Measurements from ENCODE around the gene DNMT3A. TPM values are rescaled to one million over a fixed set of nuclear protein-coding genes. Genes with fewer than 3 reads are reported as not detected.

Gene DNMT3A
- total RNA-seq, 1 donor from 2014 or later = 49.9 TPM

- ChIA-PET POLR2A (interaction anchor here (1.1 to 5.8 kb wide), 8 partner anchors 11 to 53 kb away, joined by 3 to 20 read pairs (median 5); no protein-coding TSS in a partner anchor), CTCF (no interaction called here)
- Mint-ChIP-seq H3K36me3 (ENCODE audit: low read depth) (peaks cover 19% of the 10 kb centered on the region), H3K27me3 (no peaks in the 10 kb centered on the region), H3K4me1 (peaks cover 30% of the 10 kb centered on the region), H3K9me3 (no peaks in the 10 kb centered on the region), H3K27ac (no peak overlapping the region), H3K4me3 (peak overlapping the region; percentile 52)
- ATAC-seq (ENCODE audit: low read depth) = no peak
- TF ChIP-seq CTCF (IDR thresholded peaks at IDR 0.05) = no peak
- no peak for DNase-seq
- intact Hi-C loops (cut with micrococcal nuclease) = no loop called here
Observed at GRCh38 chr2:25386971-25387875, 45.5 kb upstream of the DNMT3A start.

- Mint-ChIP-seq H3K27me3 (no peaks in the 10 kb centered on the region), H3K36me3 (ENCODE audit: low read depth) (peaks cover 19% of the 10 kb centered on the region), H3K4me3 (no peak overlapping the region), H3K4me1 (peaks cover 27% of the 10 kb centered on the region), H3K27ac (no peak overlapping the region), H3K9me3 (no peaks in the 10 kb centered on the region)
- no peak for DNase-seq
- ChIA-PET POLR2A (interaction anchor here (0.6 to 5.8 kb wide), 5 partner anchors 10 to 67 kb away, joined by 3 to 20 read pairs (median 6); no protein-coding TSS in a partner anchor), CTCF (interaction anchor here (1.4 kb wide), 1 partner anchor 9 kb away, joined by 5 read pairs; no protein-coding TSS in a partner anchor)
- no peak for TF ChIP-seq CTCF (IDR thresholded peaks at IDR 0.05)
- intact Hi-C loops (cut with micrococcal nuclease) = no loop called here
- ATAC-seq (ENCODE audit: low read depth) = no peak
Observed at GRCh38 chr2:25385910-25386309, 44.2 kb upstream of the DNMT3A start.

- H3K4me3 Mint-ChIP-seq = no peak overlapping the region
- POLR2A ChIA-PET = interaction anchor here (1.0 to 2.8 kb wide), 2 partner anchors 19 to 35 kb away, joined by 3 to 9 read pairs; no protein-coding TSS in a partner anchor
- CTCF ChIA-PET = interaction anchor here (1.4 kb wide), 1 partner anchor 36 kb away, joined by 3 read pairs; no protein-coding TSS in a partner anchor
- peaks cover 29% of the 10 kb centered on the region for H3K4me1 Mint-ChIP-seq
- H3K27me3 Mint-ChIP-seq = no peaks in the 10 kb centered on the region
- H3K27ac Mint-ChIP-seq = no peak overlapping the region
- TF ChIP-seq CTCF (IDR thresholded peaks at IDR 0.05) = no peak
- ATAC-seq (ENCODE audit: low read depth) = no peak
- intact Hi-C loops (cut with micrococcal nuclease) = no loop called here
- no peak for DNase-seq
- peaks cover 16% of the 10 kb centered on the region for H3K36me3 Mint-ChIP-seq (ENCODE audit: low read depth)
- no peaks in the 10 kb centered on the region for H3K9me3 Mint-ChIP-seq
Observed at GRCh38 chr2:25383806-25384205, 42.1 kb upstream of the DNMT3A start.

- no peak overlapping the region for H3K4me3 Mint-ChIP-seq
- H3K27me3 Mint-ChIP-seq = no peaks in the 10 kb centered on the region
- TF ChIP-seq CTCF (IDR thresholded peaks at IDR 0.05) = no peak
- ChIA-PET CTCF (no interaction called here), POLR2A (interaction anchor here (1.2 to 2.4 kb wide), 2 partner anchors 20 to 38 kb away, joined by 9 read pairs; no protein-coding TSS in a partner anchor)
- intact Hi-C loops (cut with micrococcal nuclease) = no loop called here
- no peaks in the 10 kb centered on the region for H3K9me3 Mint-ChIP-seq
- ATAC-seq (ENCODE audit: low read depth) (no peak), DNase-seq (no peak)
- peaks cover 29% of the 10 kb centered on the region for H3K4me1 Mint-ChIP-seq
- H3K27ac Mint-ChIP-seq = no peak overlapping the region
- H3K36me3 Mint-ChIP-seq (ENCODE audit: low read depth) = peaks cover 7% of the 10 kb centered on the region
Observed at GRCh38 chr2:25381502-25381901, 39.8 kb upstream of the DNMT3A start.

All from activated B cell treated with CpG ODN at 0.5 μM for 24 hours (primary cell).